ENCODE data around the gene FRMPD4. TPM values are rescaled to one million over a fixed set of nuclear protein-coding genes. Genes with fewer than 3 reads are reported as not detected.

FRMPD4 gene
- total RNA-seq, 1 donor from 2014 or later: 2.8 TPM

DNA sequence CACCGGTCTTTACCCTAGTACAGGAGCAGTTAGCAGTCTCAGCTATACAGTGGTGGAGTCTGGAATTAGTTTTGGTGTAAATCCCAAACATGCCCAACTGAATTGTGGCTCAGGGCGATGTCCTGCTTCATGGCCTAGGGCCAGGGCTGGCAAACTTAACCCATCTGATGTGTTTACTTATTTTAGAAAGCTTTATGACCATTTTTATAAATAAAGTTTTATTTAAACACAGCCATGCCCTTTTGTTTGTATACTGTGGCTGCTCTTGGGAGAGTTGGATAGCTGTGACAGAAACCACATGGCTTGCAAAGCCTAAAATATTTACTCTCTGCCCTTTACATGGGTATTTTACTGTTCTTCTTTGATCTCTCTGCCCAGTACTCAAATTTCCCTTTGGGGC is 7.1 kb downstream of the FRMPD4 start:
- intact Hi-C loops (cut with micrococcal nuclease): no loop called here
- H3K4me3 ChIP-seq: no peak overlapping the region
- no peak overlapping the region for H3K27ac ChIP-seq (replicated peaks)
- no peak for DNase-seq
- TF ChIP-seq, protein P1, sequence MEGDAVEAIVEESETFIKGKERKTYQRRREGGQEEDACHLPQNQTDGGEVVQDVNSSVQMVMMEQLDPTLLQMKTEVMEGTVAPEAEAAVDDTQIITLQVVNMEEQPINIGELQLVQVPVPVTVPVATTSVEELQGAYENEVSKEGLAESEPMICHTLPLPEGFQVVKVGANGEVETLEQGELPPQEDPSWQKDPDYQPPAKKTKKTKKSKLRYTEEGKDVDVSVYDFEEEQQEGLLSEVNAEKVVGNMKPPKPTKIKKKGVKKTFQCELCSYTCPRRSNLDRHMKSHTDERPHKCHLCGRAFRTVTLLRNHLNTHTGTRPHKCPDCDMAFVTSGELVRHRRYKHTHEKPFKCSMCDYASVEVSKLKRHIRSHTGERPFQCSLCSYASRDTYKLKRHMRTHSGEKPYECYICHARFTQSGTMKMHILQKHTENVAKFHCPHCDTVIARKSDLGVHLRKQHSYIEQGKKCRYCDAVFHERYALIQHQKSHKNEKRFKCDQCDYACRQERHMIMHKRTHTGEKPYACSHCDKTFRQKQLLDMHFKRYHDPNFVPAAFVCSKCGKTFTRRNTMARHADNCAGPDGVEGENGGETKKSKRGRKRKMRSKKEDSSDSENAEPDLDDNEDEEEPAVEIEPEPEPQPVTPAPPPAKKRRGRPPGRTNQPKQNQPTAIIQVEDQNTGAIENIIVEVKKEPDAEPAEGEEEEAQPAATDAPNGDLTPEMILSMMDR (IDR thresholded peaks at IDR 0.05; ENCODE audit: borderline replicate concordance): no peak
- H3K27me3 ChIP-seq (ENCODE audit: low read depth): no peaks in the 10 kb centered on the region
- no peaks in the 10 kb centered on the region for H3K9me3 ChIP-seq (replicated peaks)
- no peaks in the 10 kb centered on the region for H3K36me3 ChIP-seq
- no peaks in the 10 kb centered on the region for H3K4me1 ChIP-seq

DNA sequence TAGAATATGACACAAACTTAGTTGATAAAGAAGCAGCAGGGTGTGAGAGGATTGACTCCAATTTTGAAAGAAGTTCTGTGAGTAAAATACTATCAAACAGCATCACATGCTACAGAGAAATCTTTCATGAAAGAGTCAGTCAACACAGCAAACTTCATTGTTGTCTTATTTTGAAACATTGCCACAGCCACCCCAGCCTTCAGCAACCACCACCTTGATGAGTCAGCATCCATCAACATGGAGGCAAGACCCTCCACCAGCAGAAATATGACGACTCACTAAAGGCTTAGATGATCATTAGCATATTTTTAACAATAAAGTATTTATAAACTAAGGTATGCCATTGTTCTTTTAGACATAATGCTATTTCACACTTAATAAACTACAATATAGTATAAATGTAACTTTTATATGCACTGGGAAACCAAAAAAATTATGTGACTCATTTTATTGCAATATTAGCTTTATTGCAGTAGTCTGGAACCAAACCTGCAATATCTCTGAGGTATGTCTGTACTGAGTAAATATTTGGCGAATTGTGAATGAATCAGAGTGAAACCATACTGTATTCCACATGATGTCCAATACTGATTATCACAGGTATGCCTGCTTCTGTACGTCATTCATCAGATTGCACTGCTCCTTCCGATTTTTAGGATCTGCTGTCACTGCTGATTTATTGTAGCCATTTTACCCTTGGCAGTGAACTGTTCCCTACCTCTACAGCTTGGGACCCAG is 11.6 kb downstream of the FRMPD4 start:
- Histone ChIP-seq H3K9me3 (replicated peaks) (no peaks in the 10 kb centered on the region), H3K4me1 (no peaks in the 10 kb centered on the region), H3K27me3 (ENCODE audit: low read depth) (no peaks in the 10 kb centered on the region), H3K4me3 (no peak overlapping the region), H3K27ac (replicated peaks) (no peak overlapping the region), H3K36me3 (no peaks in the 10 kb centered on the region)
- TF ChIP-seq, protein P1 (IDR thresholded peaks at IDR 0.05; ENCODE audit: borderline replicate concordance): no peak
- DNase-seq: no peak
- intact Hi-C loops (cut with micrococcal nuclease): no loop called here

DNA sequence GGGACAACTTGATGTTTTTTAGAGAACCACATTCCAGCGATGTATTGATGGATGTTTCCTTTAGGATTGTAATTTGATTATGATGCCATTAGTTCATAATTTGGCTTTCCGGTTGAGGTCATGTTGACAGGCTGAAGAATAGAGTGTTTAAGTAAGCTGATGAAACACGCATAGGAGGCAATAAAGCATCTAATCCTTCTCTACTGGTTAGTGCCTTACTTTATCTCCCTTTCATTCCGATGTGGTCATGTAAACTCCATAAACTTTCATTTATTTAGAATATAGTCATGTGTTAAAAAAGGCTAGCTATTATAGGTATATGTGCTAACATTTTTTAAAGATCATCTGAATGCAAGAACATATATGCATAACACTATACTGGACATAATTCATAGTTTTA is 15.0 kb downstream of the FRMPD4 start:
- H3K9me3 ChIP-seq (replicated peaks): no peaks in the 10 kb centered on the region
- H3K4me1 ChIP-seq: no peaks in the 10 kb centered on the region
- no peaks in the 10 kb centered on the region for H3K27me3 ChIP-seq (ENCODE audit: low read depth)
- H3K27ac ChIP-seq (replicated peaks): no peak overlapping the region
- no peaks in the 10 kb centered on the region for H3K36me3 ChIP-seq
- TF ChIP-seq, protein P1 (IDR thresholded peaks at IDR 0.05; ENCODE audit: borderline replicate concordance): no peak
- intact Hi-C loops (cut with micrococcal nuclease): no loop called here
- no peak for DNase-seq
- no peak overlapping the region for H3K4me3 ChIP-seq

DNA sequence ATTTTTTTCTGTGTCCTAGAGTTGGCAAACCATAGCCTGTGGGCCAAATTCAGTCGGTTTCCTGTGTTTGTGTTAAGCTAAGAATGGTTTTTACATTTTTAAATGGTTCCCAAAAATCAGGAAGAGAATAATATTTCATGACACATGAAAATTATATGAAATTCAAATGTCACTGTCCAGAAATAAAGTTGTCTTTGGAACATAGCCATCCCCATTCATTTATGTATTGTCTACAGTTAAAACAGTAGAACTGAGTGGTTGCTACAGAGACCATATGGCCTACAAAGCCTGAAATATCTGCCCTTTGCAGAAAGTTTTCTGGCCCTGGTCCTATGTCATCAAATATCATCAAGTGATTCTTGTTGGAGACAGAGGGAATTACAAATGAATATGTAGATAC is 15.5 kb downstream of the FRMPD4 start:
- intact Hi-C loops (cut with micrococcal nuclease): no loop called here
- H3K36me3 ChIP-seq: no peaks in the 10 kb centered on the region
- H3K4me3 ChIP-seq: no peak overlapping the region
- H3K27ac ChIP-seq (replicated peaks): no peak overlapping the region
- DNase-seq: no peak
- H3K4me1 ChIP-seq: no peaks in the 10 kb centered on the region
- no peaks in the 10 kb centered on the region for H3K27me3 ChIP-seq (ENCODE audit: low read depth)
- H3K9me3 ChIP-seq (replicated peaks): no peaks in the 10 kb centered on the region
- TF ChIP-seq, protein P1 (IDR thresholded peaks at IDR 0.05; ENCODE audit: borderline replicate concordance): no peak

DNA sequence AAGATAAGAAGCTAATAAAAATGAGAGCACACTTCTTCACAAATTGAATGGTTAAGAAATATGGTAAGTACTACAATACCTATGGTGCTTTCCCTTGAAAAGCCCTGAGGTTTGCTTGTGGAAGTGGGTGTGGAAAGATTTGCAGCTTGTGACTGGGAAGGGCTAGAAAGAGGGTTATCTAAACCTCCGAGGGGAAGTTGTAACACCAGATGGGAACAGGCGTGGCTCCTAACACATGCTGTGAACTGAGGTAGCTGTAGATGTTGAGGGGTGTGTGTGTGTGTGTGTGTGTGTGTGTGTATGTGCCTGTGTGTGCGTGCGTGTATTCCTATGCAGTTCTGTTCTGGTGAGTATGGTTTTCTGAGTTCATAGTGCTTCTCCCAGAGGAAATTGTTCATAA is 21.5 kb downstream of the FRMPD4 start:
- intact Hi-C loops (cut with micrococcal nuclease): no loop called here

More for the DNA sequence above, 21.5 kb downstream of the FRMPD4 start:
- no peaks in the 10 kb centered on the region for H3K9me3 ChIP-seq (replicated peaks)
- no peak overlapping the region for H3K27ac ChIP-seq (replicated peaks)
- TF ChIP-seq, protein P1 (IDR thresholded peaks at IDR 0.05; ENCODE audit: borderline replicate concordance): no peak
- no peaks in the 10 kb centered on the region for H3K27me3 ChIP-seq (ENCODE audit: low read depth)
- no peak overlapping the region for H3K4me3 ChIP-seq
- no peak for DNase-seq
- H3K4me1 ChIP-seq: no peaks in the 10 kb centered on the region
- no peaks in the 10 kb centered on the region for H3K36me3 ChIP-seq
